GM18511 (cell line): Measurements from ENCODE around the gene GABRR2.
A peak's percentile ranks its signal among the peaks of the same experiment; 100 is the strongest.
"Not testable (repeated sequence)": the region's sequence is repeated elsewhere in the genome, so short reads cannot be mapped to it uniquely, and the experiment has no call there.

Experiments
- ATAC-seq: cut with Tn5 transposase; IDR thresholded peaks from one replicate; pipeline ENCODE4 v1.9.1; 2021; ENCODE audit warnings: mild to moderate bottlenecking, moderate library complexity; ENCODE audit not compliant: unreplicated experiment

Gene GABRR2

GRCh38 chr6:89295981-89296380 lies 19.1 kb downstream of the GABRR2 start:
- ATAC-seq, result no peak

- ATAC-seq, result not testable (repeated sequence)
Observed at GRCh38 chr6:89295116-89295515, 20.0 kb downstream of the GABRR2 start.

- ATAC-seq, result no peak
Observed at GRCh38 chr6:89291256-89291819, 23.8 kb downstream of the GABRR2 start.

GRCh38 chr6:89290401-89291155 lies 24.5 kb downstream of the GABRR2 start:
- no peak for ATAC-seq

- no peak for ATAC-seq
Observed at GRCh38 chr6:89289710-89290109, 25.4 kb downstream of the GABRR2 start.

- ATAC-seq, result no peak
Observed at GRCh38 chr6:89287351-89288028, 27.6 kb downstream of the GABRR2 start.

- ATAC-seq, result no peak
Observed at GRCh38 chr6:89286516-89286915, 28.6 kb downstream of the GABRR2 start.

GRCh38 chr6:89284963-89285735 lies 29.9 kb downstream of the GABRR2 start:
- ATAC-seq, result no peak

- no peak for ATAC-seq
Observed at GRCh38 chr6:89284081-89284480, 31.0 kb downstream of the GABRR2 start.

GRCh38 chr6:89282749-89283148 lies 32.4 kb downstream of the GABRR2 start:
- ATAC-seq, result no peak

- peak; percentile 100 for ATAC-seq
Observed at GRCh38 chr6:89281779-89282246, 33.3 kb downstream of the GABRR2 start.

GRCh38 chr6:89278956-89279355 lies 36.1 kb downstream of the GABRR2 start:
- ATAC-seq, result no peak

GRCh38 chr6:89275900-89276299 lies 39.2 kb downstream of the GABRR2 start:
- ATAC-seq, result no peak

- no peak for ATAC-seq
Observed at GRCh38 chr6:89273816-89274215, 41.3 kb downstream of the GABRR2 start.

GRCh38 chr6:89272596-89272995 lies 42.5 kb downstream of the GABRR2 start:
- no peak for ATAC-seq

- no peak for ATAC-seq
Observed at GRCh38 chr6:89270951-89271721, 44.0 kb downstream of the GABRR2 start.

GRCh38 chr6:89269981-89270380 lies 45.1 kb downstream of the GABRR2 start:
- ATAC-seq, result no peak

- ATAC-seq, result no peak
Observed at GRCh38 chr6:89269252-89269651, 45.8 kb downstream of the GABRR2 start.

- ATAC-seq, result no peak
Observed at GRCh38 chr6:89268776-89269175, 46.3 kb downstream of the GABRR2 start.

- ATAC-seq, result no peak
Observed at GRCh38 chr6:89267918-89268317, 47.2 kb downstream of the GABRR2 start.
